DOHH2 (cell line): ENCODE data around the gene LRRC30.

ENCODE experiments used
- CTCF ChIP-seq: fragments of 200-600 bp; sonication (generic); IDR thresholded peaks from one replicate; pipeline ENCODE4 v1.5.1; 2014; ENCODE audit warnings: antibody characterized with exemption, mild to moderate bottlenecking, low read depth, low read length; ENCODE audit not compliant: poor library complexity, severe bottlenecking
- EZH2phosphoT487 ChIP-seq: fragments of 200-600 bp; sonication (generic); IDR thresholded peaks from 2 replicates; pipeline ENCODE4 v1.6.1; 2017; ENCODE audit warnings: borderline replicate concordance, mild to moderate bottlenecking, antibody characterized with exemption, low read length, moderate library complexity, mixed read lengths

GRCh38 chr18:7255643-7256042 lies 24.8 kb downstream of the LRRC30 start:
- TF ChIP-seq CTCF (no peak), EZH2phosphoT487 (no peak)
